GM12864 (cell line): ENCODE data around the gene OPHN1.
"Not testable (repeated sequence)": the region's sequence is repeated elsewhere in the genome, so short reads cannot be mapped to it uniquely, and the experiment has no call there.

Experiments used
- DNase-seq: peaks from one replicate; pipeline ENCODE4 v3.0.0-alpha.2; 2011; ENCODE audit warnings: low read depth
- H3K4me3 ChIP-seq: 2 replicates; pipeline ENCODE4 v1.5.1; 2011; ENCODE audit warnings: mild to moderate bottlenecking, low read depth, low read length, control low read depth
- CTCF ChIP-seq: IDR thresholded peaks from 2 replicates; pipeline ENCODE4 v1.5.1; 2011; ENCODE audit warnings: low read depth, mild to moderate bottlenecking, moderate library complexity, low read length, control low read depth, inconsistent platforms; ENCODE audit errors: missing control alignments

The OPHN1 gene

DNA sequence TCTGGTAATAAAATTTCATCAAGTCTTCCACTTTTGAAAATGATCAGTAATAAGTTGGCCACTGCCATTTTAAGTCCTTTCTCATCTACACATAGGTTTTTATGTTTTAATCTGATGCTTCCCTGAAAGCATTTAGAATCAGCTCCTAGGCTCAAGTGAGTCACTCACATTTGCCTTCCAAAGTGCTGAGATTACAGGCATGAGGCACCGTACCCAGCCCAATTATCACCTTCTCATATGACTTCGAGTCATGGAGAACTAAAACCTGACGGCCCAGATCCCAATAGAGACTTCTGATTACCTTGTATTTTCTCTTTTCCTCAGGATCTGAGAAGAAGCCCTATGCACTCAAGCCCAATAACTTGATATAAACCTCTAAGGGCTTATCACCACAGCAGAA lies 140.8 kb downstream of the OPHN1 start:
- no peak for TF ChIP-seq CTCF
- H3K4me3 ChIP-seq = no peak overlapping the region
- DNase-seq = no peak

GRCh38 chrX:68288127-68288526 lies 145.2 kb downstream of the OPHN1 start:
- TF ChIP-seq CTCF = no peak
- DNase-seq = no peak

GRCh38 chrX:68287419-68287818 lies 145.9 kb downstream of the OPHN1 start:
- H3K4me3 ChIP-seq = no peak overlapping the region
- DNase-seq = no peak
- TF ChIP-seq CTCF = no peak

More at GRCh38 chrX:68288127-68288526, 145.2 kb downstream of the OPHN1 start:
- no peak overlapping the region for H3K4me3 ChIP-seq

DNA sequence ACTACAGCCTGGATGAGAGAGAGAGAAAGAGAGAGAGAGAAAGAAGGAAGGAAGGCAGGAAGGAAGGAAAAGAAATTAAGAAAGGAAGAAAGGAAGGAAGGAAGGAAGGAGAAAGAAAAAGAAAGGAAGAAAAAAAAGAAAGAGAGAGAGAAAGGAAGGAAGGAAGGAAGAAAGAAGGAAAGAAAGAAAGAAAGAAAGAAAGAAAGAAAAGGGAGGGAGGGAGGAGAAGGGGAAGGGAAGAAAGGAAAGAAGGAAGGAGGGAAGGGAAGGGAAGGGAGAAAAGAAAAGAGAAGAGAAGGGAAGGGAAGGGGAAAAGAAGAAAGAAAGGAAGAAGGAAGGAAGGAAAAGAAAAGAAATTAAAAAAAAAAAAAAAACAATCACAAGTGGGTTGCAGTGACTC lies 146.3 kb downstream of the OPHN1 start:
- no peak for DNase-seq
- no peak for TF ChIP-seq CTCF
- no peak overlapping the region for H3K4me3 ChIP-seq

DNA sequence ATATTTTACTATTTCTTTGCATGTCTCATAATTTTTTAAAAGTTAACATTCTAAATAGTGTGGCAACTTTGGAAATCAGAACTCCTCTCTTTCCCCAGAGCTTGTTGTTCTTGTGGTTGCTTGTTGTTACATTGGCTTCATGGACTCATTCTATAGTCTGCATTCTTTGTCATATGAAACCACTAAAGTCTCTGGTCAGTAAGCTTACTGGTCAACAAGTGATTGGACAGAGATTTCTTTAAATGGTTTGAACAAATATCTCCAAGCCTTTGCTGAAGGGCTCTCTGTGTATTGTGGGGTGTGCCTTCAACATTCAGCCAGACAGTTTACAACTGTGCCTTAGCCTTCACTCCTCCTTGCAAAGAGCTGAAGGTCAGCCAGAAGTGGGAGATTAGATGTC lies 147.2 kb downstream of the OPHN1 start:
- TF ChIP-seq CTCF = no peak
- DNase-seq = no peak
- H3K4me3 ChIP-seq = no peak overlapping the region

GRCh38 chrX:68284281-68284904 lies 148.9 kb downstream of the OPHN1 start:
- H3K4me3 ChIP-seq = no peak overlapping the region
- TF ChIP-seq CTCF = no peak
- DNase-seq = no peak

DNA sequence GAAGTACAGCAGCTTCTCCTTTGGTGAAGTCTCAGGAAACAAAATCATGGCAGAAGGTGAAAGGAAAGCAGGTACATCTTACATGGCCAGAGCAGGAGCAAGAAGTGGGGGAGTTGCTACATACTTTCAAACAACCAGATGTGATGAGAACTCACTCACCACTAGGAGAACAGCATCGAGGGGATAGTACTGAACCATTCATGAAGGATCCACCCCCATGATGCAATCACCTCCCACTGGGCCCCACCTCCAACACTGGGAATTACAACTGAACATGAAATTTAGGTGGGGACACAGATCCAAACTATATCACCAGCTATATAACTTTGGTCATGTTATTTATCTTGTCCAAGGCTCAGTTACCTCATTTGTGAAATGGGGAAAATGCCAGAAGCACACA lies 159.4 kb downstream of the OPHN1 start:
- no peak overlapping the region for H3K4me3 ChIP-seq
- no peak for DNase-seq
- TF ChIP-seq CTCF = no peak

DNA sequence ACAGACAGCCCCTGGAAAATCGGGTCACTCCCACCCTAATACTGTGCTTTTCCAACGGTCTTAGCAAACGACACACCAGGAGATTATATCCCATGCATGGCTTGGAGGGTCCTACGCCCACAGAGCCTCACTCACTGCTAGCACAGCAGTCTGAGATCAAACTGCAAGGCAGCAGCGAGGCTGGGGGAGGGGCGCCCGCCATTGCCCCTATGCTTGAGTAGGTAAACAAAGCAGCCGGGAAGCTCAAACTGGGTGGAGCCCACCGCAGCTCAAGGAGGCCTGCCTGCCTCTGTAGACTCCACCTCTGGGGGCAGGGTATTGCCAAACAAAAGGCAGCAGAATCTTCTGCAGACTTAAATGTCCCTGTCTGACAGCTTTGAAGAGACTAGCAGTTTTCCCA lies 168.5 kb downstream of the OPHN1 start:
- not testable (repeated sequence) for DNase-seq, H3K4me3 ChIP-seq
